ENCODE data around the gene TAF6. TPM values are rescaled to one million over a fixed set of nuclear protein-coding genes. Genes with fewer than 3 reads are reported as not detected.

Gene TAF6
- total RNA-seq, 1 experiment from 2014 or later, result 87.1 TPM

- Histone ChIP-seq H2BK15ac (ENCODE audit: low read depth, low read length) (no peak overlapping the region), H3K79me2 (ENCODE audit: insufficient read depth, low read length) (no peaks in the 10 kb centered on the region), H3K56ac (ENCODE audit: insufficient read length, low read depth, low read length) (no peak overlapping the region), H2BK5ac (ENCODE audit: insufficient read length, low read length) (no peak overlapping the region), H3K4me2 (ENCODE audit: insufficient read depth, insufficient read length, low read length) (peak overlapping the region; percentile 65), H3K9me3 (ENCODE audit: control insufficient read depth, low read depth, low read length) (no peaks in the 10 kb centered on the region), H3K23ac (ENCODE audit: insufficient read length, low read depth, low read length) (no peak overlapping the region), H3K27ac (ENCODE audit: insufficient read length, low read depth, low read length) (no peak overlapping the region), H3K14ac (ENCODE audit: insufficient read depth, low read length) (no peak overlapping the region), H2BK20ac (ENCODE audit: low read depth, low read length, poor library complexity, severe bottlenecking) (no peak overlapping the region), H3K23me2 (ENCODE audit: insufficient read length, low read depth, low read length, poor library complexity, severe bottlenecking) (peaks cover 5% of the 10 kb centered on the region), H3K27me3 (ENCODE audit: insufficient read depth, low read length) (no peaks in the 10 kb centered on the region), H3K9ac (ENCODE audit: extremely low read depth, insufficient read length, low read length) (no peak overlapping the region), H3K4ac (ENCODE audit: low read depth, low read length) (no peak overlapping the region), H3T11ph (ENCODE audit: low read length) (no peak overlapping the region), H2AFZ (ENCODE audit: low read length) (no peak overlapping the region), H2AK5ac (ENCODE audit: insufficient read length, low read length) (no peak overlapping the region), H3K79me1 (ENCODE audit: insufficient read depth, low read depth, low read length, poor library complexity, severe bottlenecking) (no peaks in the 10 kb centered on the region), H3K18ac (ENCODE audit: insufficient read length, low read depth, low read length) (no peak overlapping the region), H4K91ac (ENCODE audit: insufficient read length, low read depth, low read length) (no peak overlapping the region), H4K5ac (ENCODE audit: insufficient read length, low read depth, low read length) (no peak overlapping the region), H2BK12ac (ENCODE audit: insufficient read length, low read depth, low read length) (no peak overlapping the region), H3K4me1 (ENCODE audit: insufficient read depth, low read length) (no peaks in the 10 kb centered on the region), H4K20me1 (ENCODE audit: control insufficient read depth, insufficient read depth, insufficient read length) (no peaks in the 10 kb centered on the region), H4K8ac (replicated peaks; ENCODE audit: insufficient read length, low read depth, low read length) (no peak overlapping the region), H2BK120ac (ENCODE audit: low read depth, low read length, poor library complexity, severe bottlenecking) (no peak overlapping the region)
- Mint-ChIP-seq H3K9me3 (no peaks in the 10 kb centered on the region), H3K27ac (peak overlapping the region; percentile 99; a peak in 6 of 7 replicates), H3K4me3 (peak overlapping the region; percentile 96 to 98), H3K36me3 (ENCODE audit: insufficient read depth in 1 of 3, low read depth in 3 of 3) (peaks cover 6 to 23% (median 17%) of the 10 kb centered on the region in 3 experiments; a peak in 5 of 7 replicates), H3K27me3 (ENCODE audit: low read depth) (no peaks in the 10 kb centered on the region), H3K4me1 (peaks cover 12 to 13% of the 10 kb centered on the region in 2 experiments)
- DNase-seq, result peak; percentile 76
- no CpG with 5 or more reads among the region's 19 CpGs for WGBS (ENCODE audit: extremely low coverage, insufficient read length, low lambda C conversion rate)
- no peak for TF ChIP-seq CTCF (conservative IDR thresholded peaks at IDR 0.05)
These were observed 993 bp upstream of the TAF6 start for GRCh38 chr7:100119970-100120732.
